Activated T-helper 17 cell treated with anti-CD3 and anti-CD28 coated beads, Interleukin-2, amount 50 U/mL, for 72 hours (primary cell): ENCODE measurements around the gene TLR10. TPM values are rescaled to one million over a fixed set of nuclear protein-coding genes. Genes with fewer than 3 reads are reported as not detected.
"Not testable (repeated sequence)": the region's sequence is repeated elsewhere in the genome, so short reads cannot be mapped to it uniquely, and the experiment has no call there.

Experiments used
- ATAC-seq: fragments of 150-1000 bp; cut with Tn5 transposase; replicated peaks from 2 replicates; pipeline ENCODE4 v1.10.0; 2021; ENCODE audit warnings: mild to moderate bottlenecking, moderate library complexity
- H3K27ac Mint-ChIP-seq: one replicate; pipeline ENCODE4 v1.8.0; 2022; ENCODE audit warnings: mixed read lengths
- H3K27me3 Mint-ChIP-seq: one replicate; pipeline ENCODE4 v1.8.0; 2022; ENCODE audit warnings: mixed read lengths
- H3K36me3 Mint-ChIP-seq: one replicate; pipeline ENCODE4 v1.8.0; 2022; ENCODE audit warnings: low read depth, mild to moderate bottlenecking, mixed read lengths
- H3K4me1 Mint-ChIP-seq: one replicate; pipeline ENCODE4 v1.8.0; 2022; ENCODE audit warnings: mixed read lengths
- H3K4me3 Mint-ChIP-seq: one replicate; pipeline ENCODE4 v1.8.0; 2022; ENCODE audit warnings: mild to moderate bottlenecking, mixed read lengths
- H3K9me3 Mint-ChIP-seq: one replicate; pipeline ENCODE4 v1.8.0; 2022; ENCODE audit warnings: mixed read lengths
- total RNA-seq, 2 donors: library from RNA; stranded (reverse); gene quantifications; one replicate each; pipeline ENCODE4 v1.2.3, GENCODE V29; 2022

Gene TLR10
- total RNA-seq, 2 donors from 2014 or later, result 0.19 TPM; not detected in 1

- Mint-ChIP-seq H3K27ac (no peak overlapping the region), H3K4me3 (no peak overlapping the region), H3K4me1 (no peaks in the 10 kb centered on the region), H3K9me3 (peaks cover 4% of the 10 kb centered on the region), H3K27me3 (no peaks in the 10 kb centered on the region), H3K36me3 (no peaks in the 10 kb centered on the region)
- ATAC-seq, result no peak
These were observed 2.4 kb upstream of the TLR10 start for GRCh38 chr4:38785041-38785790.

- Mint-ChIP-seq H3K4me1 (no peaks in the 10 kb centered on the region), H3K27ac (no peak overlapping the region), H3K36me3 (no peaks in the 10 kb centered on the region), H3K4me3 (no peak overlapping the region), H3K27me3 (no peaks in the 10 kb centered on the region), H3K9me3 (no peaks in the 10 kb centered on the region)
- ATAC-seq, result no peak
These were observed 1.4 kb upstream of the TLR10 start for GRCh38 chr4:38784141-38784540.

- Mint-ChIP-seq H3K4me1 (no peaks in the 10 kb centered on the region), H3K36me3 (no peaks in the 10 kb centered on the region), H3K4me3 (no peak overlapping the region), H3K9me3 (no peaks in the 10 kb centered on the region), H3K27ac (no peak overlapping the region), H3K27me3 (no peaks in the 10 kb centered on the region)
- no peak for ATAC-seq
These were observed 295 bp upstream of the TLR10 start for GRCh38 chr4:38783109-38783460.

DNA sequence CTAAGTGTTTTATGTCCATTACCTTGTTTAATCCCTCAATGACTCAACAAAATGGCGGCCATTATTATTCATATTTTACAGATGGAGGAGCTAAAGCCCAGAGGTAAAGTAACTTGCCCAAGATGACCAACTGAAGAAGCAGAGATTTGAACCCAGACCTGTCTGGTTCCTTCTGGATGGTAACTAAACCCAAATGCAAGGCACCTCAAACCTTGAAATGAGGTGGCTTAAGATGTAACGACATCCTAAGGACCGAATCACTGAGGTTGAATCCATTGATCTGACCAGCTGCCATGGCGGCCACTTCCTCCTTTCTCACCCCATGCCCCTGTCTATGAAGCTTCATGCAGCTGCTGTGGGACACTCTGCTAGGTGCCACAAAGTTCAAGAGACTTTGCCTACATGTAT lies 932 bp downstream of the TLR10 start:
- Mint-ChIP-seq H3K27ac (no peak overlapping the region), H3K27me3 (peaks cover 4% of the 10 kb centered on the region), H3K4me3 (no peak overlapping the region), H3K4me1 (no peaks in the 10 kb centered on the region), H3K9me3 (peaks cover 3% of the 10 kb centered on the region), H3K36me3 (no peaks in the 10 kb centered on the region)
- no peak for ATAC-seq

GRCh38 chr4:38780833-38781484 lies 1.8 kb downstream of the TLR10 start:
- ATAC-seq, result no peak
- Mint-ChIP-seq H3K36me3 (no peaks in the 10 kb centered on the region), H3K4me3 (no peak overlapping the region), H3K4me1 (no peaks in the 10 kb centered on the region), H3K27ac (no peak overlapping the region), H3K9me3 (peaks cover 4% of the 10 kb centered on the region), H3K27me3 (peaks cover 6% of the 10 kb centered on the region)

DNA sequence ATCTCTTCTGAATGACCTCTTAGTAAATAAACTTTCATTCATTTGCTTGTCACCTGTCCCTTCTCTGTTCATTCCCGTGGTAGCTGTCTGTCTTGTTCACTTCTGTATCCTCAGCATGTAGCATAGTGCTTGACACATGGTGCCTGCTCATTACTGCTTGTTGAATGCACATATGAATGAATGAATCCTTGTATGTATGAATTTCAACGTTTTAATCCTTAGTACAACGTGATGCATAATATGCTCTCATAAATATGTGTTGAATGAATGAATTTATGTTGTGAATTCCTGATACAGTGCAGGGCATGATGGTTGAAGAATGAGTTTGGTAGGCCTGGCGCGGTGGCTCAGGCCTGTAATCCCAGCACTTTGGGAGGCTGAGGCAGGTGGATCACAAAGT lies 3.0 kb downstream of the TLR10 start:
- no peaks in the 10 kb centered on the region for H3K36me3 Mint-ChIP-seq
- peaks cover 4% of the 10 kb centered on the region for H3K9me3 Mint-ChIP-seq
- H3K4me1 Mint-ChIP-seq, result no peaks in the 10 kb centered on the region
- no peak for ATAC-seq
- no peak overlapping the region for H3K4me3 Mint-ChIP-seq
- H3K27me3 Mint-ChIP-seq, result peaks cover 6% of the 10 kb centered on the region
- no peak overlapping the region for H3K27ac Mint-ChIP-seq

- not testable (repeated sequence) for H3K27ac Mint-ChIP-seq, H3K4me3 Mint-ChIP-seq, H3K4me1 Mint-ChIP-seq, H3K9me3 Mint-ChIP-seq, H3K36me3 Mint-ChIP-seq, ATAC-seq, H3K27me3 Mint-ChIP-seq
These were observed 4.9 kb downstream of the TLR10 start for GRCh38 chr4:38777925-38778324.

GRCh38 chr4:38775326-38775725 lies 7.5 kb downstream of the TLR10 start:
- peaks cover 9% of the 10 kb centered on the region for H3K27me3 Mint-ChIP-seq
- H3K9me3 Mint-ChIP-seq, result peaks cover 8% of the 10 kb centered on the region
- no peak for ATAC-seq
- no peak overlapping the region for H3K4me3 Mint-ChIP-seq
- H3K36me3 Mint-ChIP-seq, result no peaks in the 10 kb centered on the region
- H3K4me1 Mint-ChIP-seq, result no peaks in the 10 kb centered on the region
- no peak overlapping the region for H3K27ac Mint-ChIP-seq

GRCh38 chr4:38774181-38774955 lies 8.4 kb downstream of the TLR10 start:
- Mint-ChIP-seq H3K36me3 (no peaks in the 10 kb centered on the region), H3K27ac (no peak overlapping the region), H3K27me3 (peaks cover 9% of the 10 kb centered on the region), H3K9me3 (peaks cover 8% of the 10 kb centered on the region), H3K4me3 (no peak overlapping the region), H3K4me1 (no peaks in the 10 kb centered on the region)
- ATAC-seq, result no peak

DNA sequence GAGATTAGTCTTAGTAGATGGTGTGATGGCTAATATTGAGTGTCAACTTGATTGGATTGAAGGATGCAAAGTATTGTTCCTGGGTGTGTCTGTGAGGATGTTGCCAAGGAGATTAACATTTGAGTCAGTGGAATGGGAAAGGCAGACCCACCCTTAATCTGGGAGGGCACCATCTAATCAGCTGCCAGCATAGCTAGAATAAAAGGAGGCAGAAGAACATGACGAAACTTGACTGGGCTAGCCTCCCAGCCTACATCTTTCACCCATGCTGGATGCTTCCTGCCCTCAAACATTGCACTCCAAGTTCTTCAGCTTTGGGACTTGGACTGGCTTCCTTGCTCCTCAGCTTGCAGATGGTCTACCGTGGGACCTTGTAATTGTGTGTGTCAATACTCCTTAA lies 12.5 kb downstream of the TLR10 start:
- peaks cover 15% of the 10 kb centered on the region for H3K9me3 Mint-ChIP-seq
- not testable (repeated sequence) for H3K4me3 Mint-ChIP-seq, ATAC-seq, H3K27me3 Mint-ChIP-seq, H3K27ac Mint-ChIP-seq, H3K4me1 Mint-ChIP-seq, H3K36me3 Mint-ChIP-seq

DNA sequence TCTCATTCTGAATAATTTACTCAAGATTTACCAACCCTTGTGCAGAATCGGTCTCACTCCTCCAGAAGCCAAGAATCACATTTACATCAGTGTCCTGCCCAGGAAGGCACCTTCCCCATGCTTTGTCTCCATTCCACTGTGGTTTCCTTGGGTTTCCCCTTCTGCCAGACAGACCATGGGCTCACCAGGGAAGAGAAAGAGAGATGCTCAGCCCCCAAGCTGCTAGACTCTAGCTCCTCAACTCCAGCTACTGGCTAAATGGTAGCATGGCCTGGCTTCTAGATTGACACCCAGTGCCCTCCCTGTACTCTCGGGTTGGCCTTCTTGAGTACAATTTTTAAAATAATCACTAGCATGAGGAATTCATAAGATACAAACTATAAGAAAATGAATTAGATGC lies 12.9 kb downstream of the TLR10 start:
- no peaks in the 10 kb centered on the region for H3K36me3 Mint-ChIP-seq
- H3K4me3 Mint-ChIP-seq, result no peak overlapping the region
- H3K9me3 Mint-ChIP-seq, result peaks cover 15% of the 10 kb centered on the region
- H3K27me3 Mint-ChIP-seq, result peaks cover 3% of the 10 kb centered on the region
- ATAC-seq, result no peak
- no peaks in the 10 kb centered on the region for H3K4me1 Mint-ChIP-seq
- no peak overlapping the region for H3K27ac Mint-ChIP-seq

- Mint-ChIP-seq H3K27me3 (peaks cover under 1% of the 10 kb centered on the region), H3K27ac (no peak overlapping the region), H3K9me3 (peaks cover 12% of the 10 kb centered on the region), H3K4me3 (no peak overlapping the region), H3K4me1 (no peaks in the 10 kb centered on the region), H3K36me3 (no peaks in the 10 kb centered on the region)
- no peak for ATAC-seq
These were observed 13.3 kb downstream of the TLR10 start for GRCh38 chr4:38769441-38769840.

DNA sequence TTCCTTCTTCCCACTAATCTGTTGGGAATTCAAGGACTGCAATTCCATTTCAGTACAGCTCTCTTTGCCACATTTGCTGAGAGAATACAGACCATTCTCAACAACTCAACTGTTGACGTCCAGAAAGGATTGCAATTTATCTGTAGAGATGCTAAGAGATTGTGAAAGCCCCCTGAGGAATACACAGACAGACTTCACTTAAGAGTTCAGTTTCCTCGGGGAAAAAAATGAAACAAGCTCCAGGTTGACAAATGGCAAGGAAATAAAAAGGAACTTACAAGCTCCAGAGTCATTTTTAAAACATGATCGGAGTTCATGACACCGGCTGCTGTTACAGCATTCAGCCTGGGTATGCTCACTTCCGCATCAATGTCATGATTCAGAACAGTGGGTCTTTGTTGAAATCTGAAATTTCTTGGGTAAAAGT lies 13.8 kb downstream of the TLR10 start:
- H3K4me3 Mint-ChIP-seq, result no peak overlapping the region
- peaks cover 10% of the 10 kb centered on the region for H3K9me3 Mint-ChIP-seq
- ATAC-seq, result no peak
- no peaks in the 10 kb centered on the region for H3K36me3 Mint-ChIP-seq
- no peak overlapping the region for H3K27ac Mint-ChIP-seq
- H3K27me3 Mint-ChIP-seq, result no peaks in the 10 kb centered on the region
- no peaks in the 10 kb centered on the region for H3K4me1 Mint-ChIP-seq

GRCh38 chr4:38766940-38767339 lies 15.8 kb downstream of the TLR10 start:
- H3K27ac Mint-ChIP-seq, ATAC-seq, H3K36me3 Mint-ChIP-seq, H3K4me1 Mint-ChIP-seq, H3K4me3 Mint-ChIP-seq, H3K27me3 Mint-ChIP-seq: not testable (repeated sequence)
- H3K9me3 Mint-ChIP-seq, result peaks cover 10% of the 10 kb centered on the region

DNA sequence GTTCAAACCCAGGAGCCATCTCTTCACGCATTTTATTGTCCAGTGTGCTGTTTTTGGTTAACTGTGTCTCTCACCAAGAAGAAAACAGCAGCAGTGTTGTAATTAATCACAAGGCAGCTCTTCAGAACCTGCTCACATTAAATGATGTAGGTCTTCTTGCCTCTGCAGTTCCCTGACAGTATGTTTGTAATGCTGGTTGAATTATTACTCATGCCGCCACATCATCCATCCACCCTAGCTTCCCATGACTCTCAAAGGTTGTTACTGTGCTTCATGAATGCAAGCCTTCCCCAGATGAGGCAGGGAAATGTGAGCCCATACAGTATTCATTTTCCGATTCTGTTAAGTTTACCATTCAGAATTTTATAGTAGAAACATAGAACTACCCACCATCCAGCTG lies 17.4 kb downstream of the TLR10 start:
- ATAC-seq, result no peak
- no peak overlapping the region for H3K27ac Mint-ChIP-seq
- H3K36me3 Mint-ChIP-seq, result no peaks in the 10 kb centered on the region
- peaks cover 10% of the 10 kb centered on the region for H3K9me3 Mint-ChIP-seq
- H3K4me3 Mint-ChIP-seq, result no peak overlapping the region
- H3K27me3 Mint-ChIP-seq, result no peaks in the 10 kb centered on the region
- peaks cover 5% of the 10 kb centered on the region for H3K4me1 Mint-ChIP-seq
